Muscle of leg (tissue), 16 donors: ENCODE results near the gene ARID1A. TPM values are rescaled to one million over a fixed set of nuclear protein-coding genes. Genes with fewer than 3 reads are reported as not detected.
"Not testable (repeated sequence)": the region's sequence is repeated elsewhere in the genome, so short reads cannot be mapped to it uniquely, and the experiment has no call there.

Experiments
- DNase-seq: peaks from one replicate; pipeline ENCODE4 v3.0.0; 2013
- H3K27ac ChIP-seq: one replicate; pipeline ENCODE4 v1.5.1; 2013; ENCODE audit warnings: mild to moderate bottlenecking, low read length, control low read depth
- H3K27me3 ChIP-seq: one replicate; pipeline ENCODE4 v1.6.1; 2013; ENCODE audit warnings: low read length; ENCODE audit not compliant: control insufficient read depth, insufficient read depth
- H3K36me3 ChIP-seq: one replicate; pipeline ENCODE4 v1.6.1; 2013; ENCODE audit warnings: low read length; ENCODE audit not compliant: control insufficient read depth, insufficient read depth
- H3K4me1 ChIP-seq: one replicate; pipeline ENCODE4 v1.6.1; 2013; ENCODE audit warnings: low read length; ENCODE audit not compliant: control insufficient read depth, insufficient read depth
- H3K4me3 ChIP-seq: one replicate; pipeline ENCODE4 v1.5.1; 2013; ENCODE audit warnings: low read length, control low read depth
- H3K9me3 ChIP-seq: replicated peaks from 2 replicates; pipeline ENCODE4 v1.6.1; 2013; ENCODE audit warnings: low read depth, low read length; ENCODE audit not compliant: control insufficient read depth
- WGBS: methylation state at CpG from one replicate; pipeline ENCODE4 v1.1.5; 2013; ENCODE audit warnings: missing lambda C conversion rate; ENCODE audit not compliant: insufficient coverage; 5-methylcytosine and 5-hydroxymethylcytosine counted together
- long read RNA-seq, 11 donors: transcript quantifications; one replicate each; lab custom pipeline, GENCODE V29; 2026
- polyA plus RNA-seq, 8 donors: library from polyadenylated mRNA; unstranded; fragments of 120-200 nt; gene quantifications; one replicate each; pipeline versions ENCODE4 v1.2.1 to v1.2.3, GENCODE V29; 2013; ENCODE audit warnings: inconsistent platforms in 1 of 8, low replicate concordance in 1 of 8; ENCODE audit not compliant: insufficient read length in 8 of 8, insufficient read depth in 1 of 8
- total RNA-seq: library from RNA; stranded (reverse); fragments of 120-200 nt; gene quantifications from one replicate; pipeline ENCODE4 v1.2.4, GENCODE V29; 2013

ARID1A gene
- 22.1 TPM for total RNA-seq
- polyA plus RNA-seq: 10 to 100 TPM; 33.2 to 63.5 (median 47.3) TPM
- long read RNA-seq, donor 1, partial matches to known transcripts: 0 of 2 reads
- long read RNA-seq, donor 1, other reads (novel, unspliced or antisense): 0 of 2 reads
- long read RNA-seq, donor 2, partial matches to known transcripts: 0 of 1 reads
- long read RNA-seq, donor 2, other reads (novel, unspliced or antisense): 0 of 1 reads
- long read RNA-seq, donor 3, transcript ARID1A-217 (1 exons, 3,046 nt): major isoform, 18 of 29 reads
- long read RNA-seq, donor 3, partial matches to known transcripts: 11 of 29 reads
- long read RNA-seq, donor 3, other reads (novel, unspliced or antisense): 0 of 29 reads
- long read RNA-seq, donor 4, transcript ARID1A-217 (1 exons, 3,046 nt): major isoform, 32 of 51 reads
- long read RNA-seq, donor 4, partial matches to known transcripts: 19 of 51 reads
- long read RNA-seq, donor 4, other reads (novel, unspliced or antisense): 0 of 51 reads
- long read RNA-seq, donor 5, transcript ARID1A-217 (1 exons, 3,046 nt): major isoform, 27 of 60 reads
- long read RNA-seq, donor 5, partial matches to known transcripts: 33 of 60 reads
- long read RNA-seq, donor 5, other reads (novel, unspliced or antisense): 0 of 60 reads
- long read RNA-seq, donor 6, transcript ARID1A-217 (1 exons, 3,046 nt): major isoform, 15 of 47 reads
- long read RNA-seq, donor 6, partial matches to known transcripts: 32 of 47 reads
- long read RNA-seq, donor 6, other reads (novel, unspliced or antisense): 0 of 47 reads
- long read RNA-seq, donor 7, full-length matches to known transcripts: 22 of 38 reads
- long read RNA-seq, donor 7, partial matches to known transcripts: 16 of 38 reads
- long read RNA-seq, donor 7, other reads (novel, unspliced or antisense): 0 of 38 reads
- long read RNA-seq, donor 8, full-length matches to known transcripts: 14 of 21 reads
- long read RNA-seq, donor 8, partial matches to known transcripts: 7 of 21 reads
- long read RNA-seq, donor 8, other reads (novel, unspliced or antisense): 0 of 21 reads
- long read RNA-seq, donor 9, transcript ARID1A-217 (1 exons, 3,046 nt): major isoform, 25 of 46 reads
- long read RNA-seq, donor 9, partial matches to known transcripts: 20 of 46 reads
- long read RNA-seq, donor 9, other reads (novel, unspliced or antisense): 0 of 46 reads
- long read RNA-seq, donor 10, full-length matches to known transcripts: 39 of 75 reads
- long read RNA-seq, donor 10, partial matches to known transcripts: 36 of 75 reads
- long read RNA-seq, donor 10, other reads (novel, unspliced or antisense): 0 of 75 reads
- long read RNA-seq, donor 11, transcript ARID1A-217 (1 exons, 3,046 nt): major isoform, 28 of 41 reads
- long read RNA-seq, donor 11, partial matches to known transcripts: 11 of 41 reads
- long read RNA-seq, donor 11, other reads (novel, unspliced or antisense): 0 of 41 reads

GRCh38 chr1:26695356-26696118 is at the start of gene ARID1A:
ARID1A (plus strand) TSS chr1:26696015; CDS start chr1:26696404, 389 bp downstream.
- no peaks in the 10 kb centered on the region for H3K27me3 ChIP-seq
- peaks cover 2% of the 10 kb centered on the region for H3K36me3 ChIP-seq
- WGBS: under 1% methylated on average over 37 of the region's 80 CpGs
- H3K27ac ChIP-seq: peak within 1 kb of the TSS; percentile 98
- no peaks in the 10 kb centered on the region for H3K9me3 ChIP-seq
- peak within 1 kb of the TSS; percentile 59 for H3K4me3 ChIP-seq
- peaks cover 32% of the 10 kb centered on the region for H3K4me1 ChIP-seq
- DNase-seq: peak; percentile 99

- Histone ChIP-seq H3K9me3 (no peaks in the 10 kb centered on the region), H3K4me3 (no peak overlapping the region), H3K36me3 (no peaks in the 10 kb centered on the region), H3K27ac (no peak overlapping the region), H3K27me3 (no peaks in the 10 kb centered on the region), H3K4me1 (no peaks in the 10 kb centered on the region)
- no peak for DNase-seq
- no CpG with 5 or more reads among the region's 2 CpGs for WGBS
Measured at GRCh38 chr1:26664802-26665201, 31.0 kb upstream of the ARID1A start.

- H3K27me3 ChIP-seq: no peaks in the 10 kb centered on the region
- H3K9me3 ChIP-seq: no peaks in the 10 kb centered on the region
- no peak for DNase-seq
- H3K36me3 ChIP-seq: no peaks in the 10 kb centered on the region
- H3K27ac ChIP-seq: no peak overlapping the region
- WGBS: no CpG with 5 or more reads among the region's 1 CpG
- no peak overlapping the region for H3K4me3 ChIP-seq
- no peaks in the 10 kb centered on the region for H3K4me1 ChIP-seq
Measured at GRCh38 chr1:26666855-26667254, 29.0 kb upstream of the ARID1A start.

- H3K4me3 ChIP-seq, DNase-seq, H3K27ac ChIP-seq, H3K27me3 ChIP-seq, H3K4me1 ChIP-seq, H3K9me3 ChIP-seq, H3K36me3 ChIP-seq: not testable (repeated sequence)
- WGBS: no CpG with 5 or more reads among the region's 4 CpGs
Measured at GRCh38 chr1:26668106-26668786, 27.6 kb upstream of the ARID1A start.

GRCh38 chr1:26677306-26678115 is 18.3 kb upstream of the ARID1A start:
- WGBS: 0% methylated on average over 3 of the region's 9 CpGs
- H3K27me3 ChIP-seq: peaks cover 2% of the 10 kb centered on the region
- H3K36me3 ChIP-seq: no peaks in the 10 kb centered on the region
- H3K9me3 ChIP-seq: no peaks in the 10 kb centered on the region
- peaks cover 5% of the 10 kb centered on the region for H3K4me1 ChIP-seq
- DNase-seq: peak; percentile 88
- H3K4me3 ChIP-seq: no peak overlapping the region
- peak overlapping the region; percentile 6 for H3K27ac ChIP-seq

GRCh38 chr1:26684763-26685508 is 10.9 kb upstream of the ARID1A start:
- no peak for DNase-seq
- Histone ChIP-seq H3K4me1 (no peaks in the 10 kb centered on the region), H3K27ac (no peak overlapping the region), H3K36me3 (no peaks in the 10 kb centered on the region), H3K9me3 (no peaks in the 10 kb centered on the region), H3K4me3 (no peak overlapping the region), H3K27me3 (no peaks in the 10 kb centered on the region)
- WGBS: no CpG with 5 or more reads among the region's 4 CpGs

- Histone ChIP-seq H3K4me1 (no peaks in the 10 kb centered on the region), H3K9me3 (no peaks in the 10 kb centered on the region), H3K27ac (no peak overlapping the region), H3K4me3 (no peak overlapping the region), H3K36me3 (no peaks in the 10 kb centered on the region), H3K27me3 (no peaks in the 10 kb centered on the region)
- DNase-seq: peak; percentile 51
- no CpG with 5 or more reads among the region's 1 CpG for WGBS
Measured at GRCh38 chr1:26686795-26687194, 9.0 kb upstream of the ARID1A start.

GRCh38 chr1:26689504-26689903 is 6.3 kb upstream of the ARID1A start:
- Histone ChIP-seq H3K36me3 (no peaks in the 10 kb centered on the region), H3K27me3 (no peaks in the 10 kb centered on the region), H3K4me1 (peaks cover 16% of the 10 kb centered on the region), H3K27ac (no peak overlapping the region), H3K9me3 (no peaks in the 10 kb centered on the region), H3K4me3 (no peak overlapping the region)
- 92% methylated on average over 4 of the region's 9 CpGs for WGBS
- no peak for DNase-seq
